Measurements from ENCODE around the gene CDC14A. TPM values are rescaled to one million over a fixed set of nuclear protein-coding genes. Genes with fewer than 3 reads are reported as not detected.

The CDC14A gene
- polyA plus RNA-seq, 1 donor from 2014 or later: 2.7 TPM

GRCh38 chr1:100516857-100517256 lies 164.6 kb downstream of the CDC14A start:
- no peak overlapping the region for H3K27ac ChIP-seq (ENCODE audit: low read length)
- H3K9ac ChIP-seq (ENCODE audit: low read length): no peak overlapping the region
- H3K79me2 ChIP-seq (replicated peaks; ENCODE audit: insufficient read depth, low read length): no peaks in the 10 kb centered on the region
- H3K9me2 ChIP-seq (ENCODE audit: insufficient read depth, low read length): no peaks in the 10 kb centered on the region
- no peak overlapping the region for H3K4me2 ChIP-seq (ENCODE audit: low read length)
- H4K20me1 ChIP-seq (ENCODE audit: insufficient read depth): no peaks in the 10 kb centered on the region
- H3K36me3 ChIP-seq (ENCODE audit: insufficient read depth, low read length): no peaks in the 10 kb centered on the region
- no peak for TF ChIP-seq RAD21 (conservative IDR thresholded peaks at IDR 0.05)
- TF ChIP-seq, protein P1, sequence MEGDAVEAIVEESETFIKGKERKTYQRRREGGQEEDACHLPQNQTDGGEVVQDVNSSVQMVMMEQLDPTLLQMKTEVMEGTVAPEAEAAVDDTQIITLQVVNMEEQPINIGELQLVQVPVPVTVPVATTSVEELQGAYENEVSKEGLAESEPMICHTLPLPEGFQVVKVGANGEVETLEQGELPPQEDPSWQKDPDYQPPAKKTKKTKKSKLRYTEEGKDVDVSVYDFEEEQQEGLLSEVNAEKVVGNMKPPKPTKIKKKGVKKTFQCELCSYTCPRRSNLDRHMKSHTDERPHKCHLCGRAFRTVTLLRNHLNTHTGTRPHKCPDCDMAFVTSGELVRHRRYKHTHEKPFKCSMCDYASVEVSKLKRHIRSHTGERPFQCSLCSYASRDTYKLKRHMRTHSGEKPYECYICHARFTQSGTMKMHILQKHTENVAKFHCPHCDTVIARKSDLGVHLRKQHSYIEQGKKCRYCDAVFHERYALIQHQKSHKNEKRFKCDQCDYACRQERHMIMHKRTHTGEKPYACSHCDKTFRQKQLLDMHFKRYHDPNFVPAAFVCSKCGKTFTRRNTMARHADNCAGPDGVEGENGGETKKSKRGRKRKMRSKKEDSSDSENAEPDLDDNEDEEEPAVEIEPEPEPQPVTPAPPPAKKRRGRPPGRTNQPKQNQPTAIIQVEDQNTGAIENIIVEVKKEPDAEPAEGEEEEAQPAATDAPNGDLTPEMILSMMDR (IDR thresholded peaks at IDR 0.05; ENCODE audit: poor library complexity, severe bottlenecking): no peak
- TF ChIP-seq MXI1 (conservative IDR thresholded peaks at IDR 0.05; ENCODE audit: poor library complexity, severe bottlenecking): no peak
- no peak for TF ChIP-seq TAF1 (IDR thresholded peaks at IDR 0.05; ENCODE audit: low read depth)
- no peak for TF ChIP-seq EZH2 (IDR thresholded peaks at IDR 0.05; ENCODE audit: borderline replicate concordance, insufficient read depth, low read length, poor library complexity, severe bottlenecking)
- no peak overlapping the region for H2AFZ ChIP-seq (ENCODE audit: low read depth, low read length)
- no peak overlapping the region for H3K4me3 ChIP-seq (ENCODE audit: low read length)
- H3F3A ChIP-seq (ENCODE audit: insufficient read depth, low read length, poor library complexity, severe bottlenecking): no peaks in the 10 kb centered on the region
- H3K27me3 ChIP-seq (ENCODE audit: insufficient read depth, low read depth, low read length): no peaks in the 10 kb centered on the region
- H3K9me3 ChIP-seq (ENCODE audit: low read length): no peaks in the 10 kb centered on the region

GRCh38 chr1:100517515-100517914 lies 165.2 kb downstream of the CDC14A start:
- Histone ChIP-seq H3F3A (ENCODE audit: insufficient read depth, low read length, poor library complexity, severe bottlenecking) (no peaks in the 10 kb centered on the region), H3K9me3 (ENCODE audit: low read length) (no peaks in the 10 kb centered on the region), H3K79me2 (replicated peaks; ENCODE audit: insufficient read depth, low read length) (no peaks in the 10 kb centered on the region), H3K36me3 (ENCODE audit: insufficient read depth, low read length) (no peaks in the 10 kb centered on the region), H3K27ac (ENCODE audit: low read length) (no peak overlapping the region), H3K4me2 (ENCODE audit: low read length) (no peak overlapping the region), H4K20me1 (ENCODE audit: insufficient read depth) (no peaks in the 10 kb centered on the region), H3K4me3 (ENCODE audit: low read length) (no peak overlapping the region), H3K27me3 (ENCODE audit: insufficient read depth, low read depth, low read length) (no peaks in the 10 kb centered on the region), H2AFZ (ENCODE audit: low read depth, low read length) (no peak overlapping the region), H3K9ac (ENCODE audit: low read length) (no peak overlapping the region), H3K9me2 (ENCODE audit: insufficient read depth, low read length) (no peaks in the 10 kb centered on the region)
- no peak for TF ChIP-seq EZH2 (IDR thresholded peaks at IDR 0.05; ENCODE audit: borderline replicate concordance, insufficient read depth, low read length, poor library complexity, severe bottlenecking)
- no peak for TF ChIP-seq TAF1 (IDR thresholded peaks at IDR 0.05; ENCODE audit: low read depth)
- TF ChIP-seq MXI1 (conservative IDR thresholded peaks at IDR 0.05; ENCODE audit: poor library complexity, severe bottlenecking): no peak
- TF ChIP-seq, protein P1 (IDR thresholded peaks at IDR 0.05; ENCODE audit: poor library complexity, severe bottlenecking): no peak
- no peak for TF ChIP-seq RAD21 (conservative IDR thresholded peaks at IDR 0.05)
- no peak for TF ChIP-seq REST (IDR thresholded peaks at IDR 0.05; ENCODE audit: borderline replicate concordance)
- no peak for TF ChIP-seq POLR2AphosphoS5 (IDR thresholded peaks at IDR 0.05)
- TF ChIP-seq SMC3 (conservative IDR thresholded peaks at IDR 0.05; ENCODE audit: poor library complexity): no peak
